A673 (cell line): ENCODE data around the gene MYO5A. TPM values are rescaled to one million over a fixed set of nuclear protein-coding genes. Genes with fewer than 3 reads are reported as not detected.
A peak's percentile ranks its signal among the peaks of the same experiment; 100 is the strongest.

ENCODE experiments used
- BruUV-seq: library from RNA; stranded (reverse); fragments of 400-500 nt; replicated peaks from 2 replicates; lab custom pipeline; 2021; lab: Mats Ljungman, UMichigan
- CTCF ChIA-PET: fragments of 300-600 bp; sonication (Branson Sonifier 250); formaldehyde crosslinking; loops from one replicate; lab custom pipeline; 2022; ENCODE audit warnings: antibody characterized with exemption; lab: Charles Lee
- POLR2A ChIA-PET: fragments of 300-600 bp; sonication (Branson Sonifier 250); formaldehyde crosslinking; loops from one replicate; lab custom pipeline; 2022; ENCODE audit warnings: antibody characterized with exemption; ENCODE audit not compliant: low non-redundant PET; lab: Charles Lee
- DNase-seq: peaks from one replicate; pipeline ENCODE4 v3.0.0-alpha.2; 2015; ENCODE audit warnings: low spot score
- H3K27ac ChIP-seq: fragments of 200-600 bp; sonication (generic); 2 replicates; pipeline ENCODE4 v1.5.1; 2016; ENCODE audit warnings: mixed run types, low read depth, mild to moderate bottlenecking, mixed read lengths, antibody characterized with exemption, low read length; ENCODE audit not compliant: poor library complexity, severe bottlenecking
- H3K27me3 ChIP-seq: fragments of 200-600 bp; sonication (generic); replicated peaks from 2 replicates; pipeline ENCODE4 v1.6.1; 2017; ENCODE audit warnings: mixed run types, low read depth, mild to moderate bottlenecking, mixed read lengths, antibody characterized with exemption, low read length; ENCODE audit not compliant: insufficient read depth, poor library complexity
- H3K36me3 ChIP-seq: fragments of 200-600 bp; sonication (generic); 2 replicates; pipeline ENCODE4 v1.6.1; 2016; ENCODE audit warnings: mixed run types, mild to moderate bottlenecking, mixed read lengths, antibody characterized with exemption, low read length; ENCODE audit not compliant: insufficient read depth, poor library complexity, severe bottlenecking
- H3K4me1 ChIP-seq: fragments of 200-600 bp; sonication (generic); 2 replicates; pipeline ENCODE4 v1.6.1; 2017; ENCODE audit warnings: mixed run types, mild to moderate bottlenecking, mixed read lengths, antibody characterized with exemption, low read length; ENCODE audit not compliant: insufficient read depth, poor library complexity, severe bottlenecking
- H3K4me3 ChIP-seq: fragments of 200-600 bp; sonication (generic); 2 replicates; pipeline ENCODE4 v1.5.1; 2016; ENCODE audit warnings: low read depth, mixed run types, mild to moderate bottlenecking, mixed read lengths, low read length; ENCODE audit not compliant: poor library complexity, severe bottlenecking
- H3K9me3 ChIP-seq: fragments of 200-600 bp; sonication (generic); 2 replicates; pipeline ENCODE4 v1.6.1; 2016; ENCODE audit warnings: mixed run types, low read depth, mild to moderate bottlenecking, mixed read lengths, antibody characterized with exemption, low read length; ENCODE audit not compliant: poor library complexity, severe bottlenecking
- EZH2 ChIP-seq: fragments of 200-600 bp; sonication (generic); IDR thresholded peaks from 2 replicates; pipeline ENCODE4 v1.6.1; 2017; ENCODE audit warnings: borderline replicate concordance, low read depth, mild to moderate bottlenecking, mixed read lengths, antibody characterized with exemption, low read length; ENCODE audit not compliant: poor library complexity, severe bottlenecking
- intact Hi-C: fragments of 100-400 bp; cut with micrococcal nuclease; formaldehyde crosslinking; loops from one replicate; pipeline ENCODE4 v1.10.0; 2022; ENCODE audit not compliant: unreplicated experiment
- total RNA-seq: library from RNA; stranded (reverse); gene quantifications from 2 replicates; pipeline ENCODE4 v1.2.3, GENCODE V29; 2021
- TF ChIP-seq, protein P1 (sequence below): fragments of 300-800, 200-600 bp; sonication (generic); conservative IDR thresholded peaks from 2 replicates; pipeline ENCODE4 v1.5.1; 2017; ENCODE audit warnings: low read depth, mild to moderate bottlenecking, antibody characterized with exemption, low read length, moderate library complexity, mixed read lengths

MYO5A gene
- total RNA-seq, 1 experiment from 2014 or later = 16.8 TPM

DNA sequence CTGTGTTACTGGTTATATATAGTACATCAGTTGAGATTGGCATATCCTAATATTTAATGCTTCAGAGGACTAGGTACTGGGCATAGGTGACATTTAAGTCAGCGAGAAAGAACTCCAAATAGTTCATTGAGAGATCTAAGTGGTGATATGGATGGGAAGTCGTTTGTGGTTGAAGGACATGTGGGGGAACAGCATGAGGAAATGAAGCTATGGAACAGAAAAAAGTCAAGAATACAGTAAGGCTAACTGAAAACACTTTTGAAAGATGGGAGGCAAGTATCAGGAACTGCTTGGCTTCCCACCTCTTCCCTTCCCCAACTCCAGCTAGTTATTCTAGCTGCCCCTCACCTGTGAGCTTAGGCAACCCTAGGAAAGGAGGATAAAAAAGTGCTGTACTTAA is 3.7 kb upstream of the MYO5A start:
- Histone ChIP-seq H3K4me3 (no peak overlapping the region), H3K27ac (no peak overlapping the region), H3K9me3 (no peaks in the 10 kb centered on the region), H3K4me1 (peaks cover 4% of the 10 kb centered on the region), H3K36me3 (no peaks in the 10 kb centered on the region), H3K27me3 (peaks cover 33% of the 10 kb centered on the region)
- intact Hi-C loops = loop anchor here (5.0 kb wide), 1 partner anchor 200 kb away; no protein-coding TSS in a partner anchor
- no peak for DNase-seq
- ChIA-PET CTCF (no interaction called here), POLR2A (no interaction called here)
- no TSS peak for BruUV-seq
- TF ChIP-seq, protein P1, sequence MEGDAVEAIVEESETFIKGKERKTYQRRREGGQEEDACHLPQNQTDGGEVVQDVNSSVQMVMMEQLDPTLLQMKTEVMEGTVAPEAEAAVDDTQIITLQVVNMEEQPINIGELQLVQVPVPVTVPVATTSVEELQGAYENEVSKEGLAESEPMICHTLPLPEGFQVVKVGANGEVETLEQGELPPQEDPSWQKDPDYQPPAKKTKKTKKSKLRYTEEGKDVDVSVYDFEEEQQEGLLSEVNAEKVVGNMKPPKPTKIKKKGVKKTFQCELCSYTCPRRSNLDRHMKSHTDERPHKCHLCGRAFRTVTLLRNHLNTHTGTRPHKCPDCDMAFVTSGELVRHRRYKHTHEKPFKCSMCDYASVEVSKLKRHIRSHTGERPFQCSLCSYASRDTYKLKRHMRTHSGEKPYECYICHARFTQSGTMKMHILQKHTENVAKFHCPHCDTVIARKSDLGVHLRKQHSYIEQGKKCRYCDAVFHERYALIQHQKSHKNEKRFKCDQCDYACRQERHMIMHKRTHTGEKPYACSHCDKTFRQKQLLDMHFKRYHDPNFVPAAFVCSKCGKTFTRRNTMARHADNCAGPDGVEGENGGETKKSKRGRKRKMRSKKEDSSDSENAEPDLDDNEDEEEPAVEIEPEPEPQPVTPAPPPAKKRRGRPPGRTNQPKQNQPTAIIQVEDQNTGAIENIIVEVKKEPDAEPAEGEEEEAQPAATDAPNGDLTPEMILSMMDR = no peak
- no peak for TF ChIP-seq EZH2

DNA sequence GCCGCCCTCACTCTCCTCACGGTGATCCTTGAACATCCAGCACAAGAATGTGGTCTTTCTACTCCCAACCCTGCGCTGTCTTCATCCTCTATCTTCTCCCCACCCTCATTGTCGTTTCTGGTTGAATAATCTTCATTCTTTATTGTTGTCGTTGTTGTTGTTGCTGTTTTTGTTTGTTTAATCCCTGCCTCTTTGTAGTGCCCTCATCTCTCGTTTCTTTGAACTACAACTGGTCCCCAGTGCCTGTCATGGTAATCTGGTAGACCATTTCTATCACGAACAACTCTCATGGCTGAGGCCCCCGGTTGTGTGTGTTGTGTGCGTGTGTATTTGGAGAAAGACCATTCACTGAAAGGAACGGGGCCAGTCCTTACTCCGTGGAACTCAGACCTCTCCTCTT is 1.3 kb upstream of the MYO5A start:
- no peak overlapping the region for H3K4me3 ChIP-seq
- DNase-seq = no peak
- intact Hi-C loops = loop anchor here (5.0 kb wide), 2 partner anchors 198 to 202 kb away; no protein-coding TSS in a partner anchor
- no peaks in the 10 kb centered on the region for H3K9me3 ChIP-seq
- H3K4me1 ChIP-seq = peaks cover 4% of the 10 kb centered on the region
- BruUV-seq = no TSS peak
- POLR2A ChIA-PET = no interaction called here
- no peak overlapping the region for H3K27ac ChIP-seq
- TF ChIP-seq, protein P1 = no peak
- no peak for TF ChIP-seq EZH2
- no peaks in the 10 kb centered on the region for H3K36me3 ChIP-seq
- H3K27me3 ChIP-seq = peaks cover 33% of the 10 kb centered on the region
- CTCF ChIA-PET = no interaction called here

DNA sequence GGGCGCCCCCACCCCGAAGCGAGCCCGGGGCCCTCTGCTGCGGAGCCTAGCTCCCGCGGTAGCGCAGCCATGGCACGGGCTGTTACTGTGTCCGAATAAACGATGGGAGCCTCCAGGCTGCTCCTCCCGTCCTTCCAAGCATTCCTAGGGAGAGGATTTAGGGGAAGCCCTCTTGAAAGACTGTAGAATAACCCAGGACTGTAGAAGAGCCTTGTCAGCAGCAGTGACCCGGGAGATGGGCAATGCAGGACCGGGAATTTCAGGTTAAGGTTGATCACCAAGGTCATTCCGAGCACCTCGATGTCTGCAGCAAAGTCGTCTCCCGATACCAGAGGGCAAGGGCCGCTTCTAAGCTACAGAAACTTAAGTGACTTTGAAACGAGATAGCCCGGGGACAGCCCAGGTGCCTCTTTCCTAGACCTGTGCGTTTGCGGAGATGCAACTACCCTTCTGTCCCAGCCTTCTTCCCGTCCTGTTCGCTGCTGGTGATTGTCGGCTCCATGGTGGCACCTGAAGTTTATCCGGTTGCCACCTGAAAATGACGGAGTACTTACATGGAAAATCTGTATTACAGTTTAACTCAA is 753 bp upstream of the MYO5A start:
- peaks cover 33% of the 10 kb centered on the region for H3K27me3 ChIP-seq
- H3K4me3 ChIP-seq = peak overlapping the region; percentile 67
- BruUV-seq = no TSS peak

More for the DNA sequence above, 753 bp upstream of the MYO5A start:
- POLR2A ChIA-PET = no interaction called here
- H3K36me3 ChIP-seq = no peaks in the 10 kb centered on the region
- intact Hi-C loops = loop anchor here (5.0 kb wide), 1 partner anchor 197 kb away; no protein-coding TSS in a partner anchor
- TF ChIP-seq, protein P1 = no peak
- no peak for TF ChIP-seq EZH2
- no peaks in the 10 kb centered on the region for H3K9me3 ChIP-seq
- DNase-seq = no peak
- no peak overlapping the region for H3K27ac ChIP-seq
- CTCF ChIA-PET = no interaction called here
- peaks cover 4% of the 10 kb centered on the region for H3K4me1 ChIP-seq
